ENCODE data around the gene LCOR.

Gene LCOR

GRCh38 chr10:96988426-96988825, 156.3 kb downstream of the LCOR start:
- no peak for DNase-seq

GRCh38 chr10:96991313-96991841, 159.3 kb downstream of the LCOR start:
- DNase-seq, result no peak

GRCh38 chr10:96992721-96993120, 160.6 kb downstream of the LCOR start:
- no peak for DNase-seq

GRCh38 chr10:96995851-96996250, 163.8 kb downstream of the LCOR start:
- no peak for DNase-seq

- no peak for DNase-seq
Measured at GRCh38 chr10:96996275-96996965, 164.3 kb downstream of the LCOR start.

- no peak for DNase-seq
Measured at GRCh38 chr10:96998329-96998888, 166.3 kb downstream of the LCOR start.

- no peak for DNase-seq
Measured at GRCh38 chr10:96999337-96999736, 167.2 kb downstream of the LCOR start.

- no peak for DNase-seq
Measured at GRCh38 chr10:96999987-97000386, 167.9 kb downstream of the LCOR start.

GRCh38 chr10:97000487-97001182, 168.5 kb downstream of the LCOR start:
- no peak for DNase-seq

GRCh38 chr10:97001183-97001991, 169.3 kb downstream of the LCOR start:
- no peak for DNase-seq

- DNase-seq, result no peak
Measured at GRCh38 chr10:97002670-97003069, 170.6 kb downstream of the LCOR start.

GRCh38 chr10:97003151-97003803, 171.2 kb downstream of the LCOR start:
- DNase-seq, result no peak

- DNase-seq, result no peak
Measured at GRCh38 chr10:97003804-97004201, 171.7 kb downstream of the LCOR start.

- no peak for DNase-seq
Measured at GRCh38 chr10:97004591-97004990, 172.5 kb downstream of the LCOR start.

GRCh38 chr10:97005349-97005748, 173.3 kb downstream of the LCOR start:
- DNase-seq, result no peak

GRCh38 chr10:97006364-97006763, 174.3 kb downstream of the LCOR start:
- DNase-seq, result no peak

GRCh38 chr10:97007417-97007816, 175.3 kb downstream of the LCOR start:
- DNase-seq, result no peak

- DNase-seq, result no peak
Measured at GRCh38 chr10:97010695-97011206, 178.7 kb downstream of the LCOR start.

GRCh38 chr10:97011397-97011796, 179.3 kb downstream of the LCOR start:
- no peak for DNase-seq

- DNase-seq, result no peak
Measured at GRCh38 chr10:97012470-97012869, 180.4 kb downstream of the LCOR start.

GRCh38 chr10:97013568-97013967, 181.5 kb downstream of the LCOR start:
- no peak for DNase-seq

- no peak for DNase-seq
Measured at GRCh38 chr10:97013983-97014382, 181.9 kb downstream of the LCOR start.
